HG03060 (cell line): ENCODE results near the gene RGS6.

Experiments used
- ATAC-seq: cut with Tn5 transposase; IDR thresholded peaks from one replicate; pipeline ENCODE4 v1.9.1; 2021; ENCODE audit warnings: low read depth, moderate number of reproducible peaks; ENCODE audit not compliant: unreplicated experiment

The RGS6 gene

DNA sequence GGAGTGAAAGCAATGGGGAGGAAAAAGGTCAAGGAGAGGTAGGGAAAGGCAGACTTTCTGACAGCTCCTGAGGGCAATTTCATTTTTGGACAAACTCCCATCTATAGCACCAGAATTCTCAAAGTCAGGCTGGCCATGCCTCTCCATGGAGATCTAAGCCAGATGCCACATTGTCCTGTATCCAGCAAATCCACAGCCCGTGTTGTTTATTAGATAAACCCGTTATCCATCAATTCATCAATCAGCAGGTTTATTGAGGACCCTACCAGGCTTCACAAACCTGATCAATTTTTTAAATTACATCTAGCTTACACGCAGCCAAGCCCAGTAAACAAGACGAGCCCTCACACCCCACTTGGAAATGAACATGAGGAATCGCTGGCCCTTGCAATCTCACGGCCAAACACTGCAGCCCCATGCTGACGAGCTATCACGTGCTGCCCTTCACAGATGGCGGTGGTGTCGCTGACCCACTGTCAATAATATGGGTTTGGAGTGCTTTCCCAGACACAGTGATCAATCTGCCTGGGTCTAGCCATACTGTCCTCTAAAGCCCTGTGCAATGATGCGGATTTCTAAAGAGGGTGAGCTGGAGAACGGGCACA is 628.8 kb downstream of the RGS6 start:
- no peak for ATAC-seq

- no peak for ATAC-seq
Measured at GRCh38 chr14:72562300-72562699, 630.1 kb downstream of the RGS6 start.

GRCh38 chr14:72563676-72564075 is 631.4 kb downstream of the RGS6 start:
- ATAC-seq, result no peak

GRCh38 chr14:72565149-72565559 is 632.9 kb downstream of the RGS6 start:
- no peak for ATAC-seq

DNA sequence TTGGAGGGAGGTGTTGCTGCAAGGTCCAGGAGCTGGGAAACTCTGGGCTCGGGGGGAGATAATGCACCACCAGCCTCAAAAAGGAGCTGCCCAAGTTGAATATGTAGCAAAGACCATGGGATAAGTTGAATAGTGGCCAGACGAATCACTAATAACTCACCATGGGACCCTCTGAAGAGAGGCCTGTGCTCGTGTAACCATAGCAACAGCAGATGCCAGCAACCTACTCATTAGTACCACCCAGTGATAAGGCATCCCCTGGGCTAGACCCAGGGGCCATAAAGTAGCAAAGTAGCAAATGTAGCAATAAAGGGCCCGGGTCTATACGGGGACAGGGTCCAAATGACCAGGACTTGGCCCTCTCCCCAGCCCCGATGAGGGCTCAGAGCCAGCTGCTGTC is 633.7 kb downstream of the RGS6 start:
- ATAC-seq, result no peak

GRCh38 chr14:72567226-72567625 is 635.0 kb downstream of the RGS6 start:
- no peak for ATAC-seq

- ATAC-seq, result no peak
Measured at GRCh38 chr14:72568296-72568992, 636.2 kb downstream of the RGS6 start.

- no peak for ATAC-seq
Measured at GRCh38 chr14:72573725-72574417, 641.6 kb downstream of the RGS6 start.

GRCh38 chr14:72574715-72575114 is 642.5 kb downstream of the RGS6 start:
- no peak for ATAC-seq

- no peak for ATAC-seq
Measured at GRCh38 chr14:72576258-72576657, 644.0 kb downstream of the RGS6 start.

GRCh38 chr14:72577521-72577920 is 645.3 kb downstream of the RGS6 start:
- ATAC-seq, result no peak

- no peak for ATAC-seq
Measured at GRCh38 chr14:72578514-72578913, 646.3 kb downstream of the RGS6 start.

DNA sequence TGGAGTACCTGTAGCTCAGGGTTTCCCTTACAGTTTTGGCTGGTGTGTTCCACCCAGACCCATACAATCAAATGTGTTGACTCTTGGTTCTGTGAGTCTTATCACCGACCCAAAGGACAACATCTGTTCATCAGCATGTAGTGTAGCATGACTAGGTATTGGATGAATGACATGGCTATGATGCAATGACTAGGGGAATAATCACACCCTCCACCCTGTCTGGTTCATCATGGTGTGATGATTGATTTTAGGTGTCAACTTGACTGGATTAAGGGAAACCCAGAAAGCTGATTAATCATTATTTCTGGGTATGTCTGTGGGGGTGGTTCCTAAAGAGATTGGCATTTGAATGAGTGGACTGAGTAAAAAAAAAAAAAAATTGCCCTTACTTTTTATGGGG is 650.4 kb downstream of the RGS6 start:
- ATAC-seq, result no peak

DNA sequence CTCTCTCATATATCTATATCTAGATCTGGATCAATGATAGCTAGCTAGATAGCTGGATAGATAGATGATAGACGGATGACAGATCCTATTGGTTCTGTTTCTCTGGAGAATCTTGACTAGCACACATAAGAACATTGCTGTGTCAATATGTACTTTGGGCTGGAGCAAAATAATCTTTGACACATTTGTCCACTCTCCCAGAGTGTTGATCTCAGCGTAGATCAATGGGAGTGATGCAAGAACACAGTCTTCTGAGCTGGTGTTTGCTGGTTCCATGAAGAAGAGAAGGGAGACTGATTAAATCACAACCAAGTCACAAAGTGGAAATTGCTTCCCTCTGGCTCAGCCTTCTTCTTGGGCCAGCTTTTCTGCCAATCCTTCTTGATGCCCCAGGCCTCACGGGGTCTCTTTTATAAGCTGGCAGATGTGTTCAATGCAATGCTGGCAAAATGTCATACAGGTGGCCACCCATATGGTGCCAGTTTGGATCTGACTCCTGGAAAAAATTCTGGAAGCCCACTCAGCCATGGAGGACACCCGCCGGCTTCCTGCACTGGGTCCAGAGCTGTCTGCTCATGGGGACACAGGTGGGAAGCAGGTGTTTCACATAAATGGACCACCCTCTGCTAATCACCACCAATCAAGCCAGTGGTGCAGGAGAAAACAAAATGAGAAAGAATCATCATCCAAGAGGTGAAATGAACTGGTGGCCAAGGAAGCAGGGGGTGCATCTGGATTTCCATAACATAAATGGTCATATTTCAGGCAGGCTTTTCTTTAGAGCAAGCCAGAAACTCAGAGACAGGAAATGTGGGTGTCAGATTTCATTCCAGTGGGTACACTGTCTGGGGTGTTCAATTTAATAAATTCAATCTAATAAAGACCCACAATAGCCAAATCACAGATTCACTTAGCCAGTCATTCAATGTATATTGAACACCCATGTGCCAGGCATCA is 651.4 kb downstream of the RGS6 start:
- ATAC-seq, result no peak

DNA sequence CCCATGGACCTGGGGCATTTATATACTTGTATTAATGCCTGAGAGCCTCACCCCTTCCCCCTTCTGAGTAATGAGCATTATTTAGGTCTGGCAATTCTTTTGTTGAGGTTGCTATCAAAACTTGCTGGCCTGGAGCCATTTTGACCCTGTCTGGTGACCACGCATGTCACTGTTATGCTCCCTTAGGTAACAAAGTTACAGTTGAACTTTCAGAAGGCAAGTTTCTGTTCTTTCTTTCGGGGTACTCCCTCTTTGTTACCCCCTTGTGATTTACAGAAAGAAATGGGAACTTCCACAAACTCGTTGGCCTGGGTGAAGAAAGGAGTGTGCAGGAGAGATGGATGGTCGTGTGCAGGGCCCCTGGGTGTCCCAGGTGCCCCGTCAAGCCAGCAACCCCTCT is 656.3 kb downstream of the RGS6 start:
- no peak for ATAC-seq

GRCh38 chr14:72589652-72590051 is 657.4 kb downstream of the RGS6 start:
- ATAC-seq, result no peak

GRCh38 chr14:72590577-72590976 is 658.3 kb downstream of the RGS6 start:
- ATAC-seq, result no peak

- no peak for ATAC-seq
Measured at GRCh38 chr14:72591391-72591790, 659.2 kb downstream of the RGS6 start.

DNA sequence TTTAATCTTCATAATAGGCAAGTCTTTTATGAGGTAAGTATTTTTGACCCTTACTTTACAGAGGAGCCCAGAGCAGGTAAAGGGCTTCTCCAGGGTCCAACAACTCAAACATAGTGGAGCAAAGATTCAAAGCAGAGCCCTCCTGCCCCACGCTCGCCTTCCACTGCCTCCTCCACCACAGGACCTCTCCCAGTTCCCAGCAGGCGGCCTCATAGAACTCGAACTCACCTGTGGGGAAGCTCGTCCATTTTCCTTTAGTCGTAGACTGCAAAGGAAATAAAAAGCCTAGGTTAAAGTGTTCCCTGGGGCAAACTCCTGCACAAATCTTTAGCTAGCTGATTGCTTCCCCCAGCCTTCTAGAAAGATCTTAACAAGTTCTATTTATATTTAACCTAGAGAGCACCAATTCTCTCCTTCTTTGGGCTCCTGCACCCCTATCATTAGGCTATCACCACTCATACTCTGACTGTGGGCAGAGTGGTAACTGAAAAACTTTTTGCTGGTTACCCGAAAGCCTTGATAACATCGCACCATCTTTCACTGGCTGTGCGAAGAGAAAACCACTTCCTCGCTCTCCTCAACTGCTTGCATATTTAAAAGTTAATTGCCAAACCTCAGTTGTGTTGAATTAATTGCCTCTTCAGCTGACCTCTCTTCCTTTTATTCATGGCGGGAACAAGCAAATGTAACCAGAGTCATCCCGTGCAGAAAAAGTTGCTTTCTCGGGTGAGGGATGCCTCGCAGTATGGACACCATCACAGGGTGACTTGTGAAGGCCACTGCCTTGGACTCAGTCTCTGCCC is 662.1 kb downstream of the RGS6 start:
- ATAC-seq, result no peak
